ENCODE measurements around the gene ZBED1. TPM values are rescaled to one million over a fixed set of nuclear protein-coding genes. Genes with fewer than 3 reads are reported as not detected.

ZBED1 gene
- total and polyA plus RNA-seq, 2 experiments from 2014 or later, result 16.1 to 43.8 TPM

- H3K79me2 ChIP-seq (replicated peaks; ENCODE audit: insufficient read depth), result peaks cover 65% of the 10 kb centered on the region
- H3K27ac Mint-ChIP-seq, result no peak overlapping the region
- peaks cover 54% of the 10 kb centered on the region for H3K36me3 Mint-ChIP-seq (ENCODE audit: low read depth)
- H3K4me2 ChIP-seq, result no peak overlapping the region
- no peaks in the 10 kb centered on the region; the same call in 1 of the 2 replicates for H4K20me1 ChIP-seq (replicated peaks; ENCODE audit: insufficient read depth)
- peaks cover 13% of the 10 kb centered on the region for H3K4me1 ChIP-seq (ENCODE audit: insufficient read depth)
- no peaks in the 10 kb centered on the region for H3K27me3 ChIP-seq (ENCODE audit: insufficient read depth)
- H3K4me3 ChIP-seq, result no peak overlapping the region
- TF ChIP-seq JUNB (IDR thresholded peaks at IDR 0.05; ENCODE audit: unreplicated experiment) (peak; percentile 85), REST (IDR thresholded peaks at IDR 0.05; ENCODE audit: unreplicated experiment) (no peak), STAT1 (IDR thresholded peaks at IDR 0.05; ENCODE audit: unreplicated experiment) (no peak), EZH2phosphoT487 (IDR thresholded peaks at IDR 0.05; ENCODE audit: unreplicated experiment) (no peak), ZNF114 (CRISPR knock-in tag; IDR thresholded peaks at IDR 0.05) (no peak)
- H3K4me3 Mint-ChIP-seq, result no peak overlapping the region
- peaks cover 23% of the 10 kb centered on the region for H3K9me3 Mint-ChIP-seq
- peaks cover 3% of the 10 kb centered on the region for H3K27me3 Mint-ChIP-seq (ENCODE audit: insufficient read depth, low read depth, poor library complexity)
- H3K27ac ChIP-seq (ENCODE audit: low read depth), result no peak overlapping the region
- peaks cover 12% of the 10 kb centered on the region for H3K4me1 Mint-ChIP-seq
- H2AFZ ChIP-seq, result no peak overlapping the region
- no peak for ATAC-seq
- DNase-seq (ENCODE audit: low spot score), result peak; percentile 39
- no peaks in the 10 kb centered on the region for H3F3A ChIP-seq (replicated peaks; ENCODE audit: low read depth)
- no peaks in the 10 kb centered on the region for H3K9me2 ChIP-seq (ENCODE audit: insufficient read depth)
- H3K36me3 ChIP-seq (ENCODE audit: insufficient read depth), result no peaks in the 10 kb centered on the region
These were observed 54.8 kb downstream of the ZBED1 start for GRCh38 chrX:2445662-2446623.

GRCh38 chrX:2442694-2443093, 58.1 kb downstream of the ZBED1 start:
- DNase-seq (ENCODE audit: low spot score), result no peak
- H3F3A ChIP-seq (replicated peaks; ENCODE audit: low read depth), result no peaks in the 10 kb centered on the region
- TF ChIP-seq POLR2AphosphoS5 (IDR thresholded peaks at IDR 0.05; ENCODE audit: low read depth) (no peak), NANOG (IDR thresholded peaks at IDR 0.05; ENCODE audit: borderline replicate concordance) (no peak), REST (IDR thresholded peaks at IDR 0.05; ENCODE audit: unreplicated experiment) (no peak), ZNF331 (CRISPR knock-in tag; IDR thresholded peaks at IDR 0.05; ENCODE audit: low read depth) (no peak), EZH2 (IDR thresholded peaks at IDR 0.05; ENCODE audit: low read depth, unreplicated experiment) (no peak), STAT1 (IDR thresholded peaks at IDR 0.05; ENCODE audit: unreplicated experiment) (no peak), CREB1 (CRISPR knock-in tag; IDR thresholded peaks at IDR 0.05; ENCODE audit: low read depth) (no peak), ETS1 (IDR thresholded peaks at IDR 0.05) (no peak)

More at GRCh38 chrX:2442694-2443093, 58.1 kb downstream of the ZBED1 start:
- Histone ChIP-seq H3K27me3 (ENCODE audit: insufficient read depth) (no peaks in the 10 kb centered on the region), H3K36me3 (ENCODE audit: insufficient read depth) (0 out of 2 replicates have a peak, but pooled peaks cover 5% of the 10 kb centered on the region), H3K79me2 (replicated peaks; ENCODE audit: insufficient read depth) (peaks cover 52% of the 10 kb centered on the region), H3K4me1 (ENCODE audit: insufficient read depth) (no peaks in the 10 kb centered on the region), H4K20me1 (replicated peaks; ENCODE audit: insufficient read depth) (no peaks in the 10 kb centered on the region; the same call in 1 of the 2 replicates), H3K27ac (ENCODE audit: low read depth) (no peak overlapping the region), H3K4me3 (no peak overlapping the region), H2AFZ (no peak overlapping the region), H3K4me2 (no peak overlapping the region), H3K9me2 (ENCODE audit: insufficient read depth) (no peaks in the 10 kb centered on the region)
- ATAC-seq, result no peak
- H3K36me3 Mint-ChIP-seq (ENCODE audit: low read depth), result peaks cover 68% of the 10 kb centered on the region
- H3K27ac Mint-ChIP-seq, result no peak overlapping the region
- H3K4me1 Mint-ChIP-seq, result no peaks in the 10 kb centered on the region
- no peak overlapping the region for H3K4me3 Mint-ChIP-seq
- no peaks in the 10 kb centered on the region for H3K27me3 Mint-ChIP-seq (ENCODE audit: insufficient read depth, low read depth, poor library complexity)
- peaks cover 47% of the 10 kb centered on the region for H3K9me3 Mint-ChIP-seq

Measured in GM23338 (cell line).